Fibroblast of the conjunctiva (primary cell): ENCODE measurements around the gene CHMP4B.

ENCODE experiments used
- DNase-seq: peaks from one replicate; pipeline ENCODE4 v3.0.0-alpha.2; 2010; ENCODE audit warnings: low read depth

The CHMP4B gene

GRCh38 chr20:33821270-33821836 is 10.2 kb downstream of the CHMP4B start:
- DNase-seq: no peak

- no peak for DNase-seq
Observed at GRCh38 chr20:33822423-33822822, 11.3 kb downstream of the CHMP4B start.

GRCh38 chr20:33822991-33823390 is 11.8 kb downstream of the CHMP4B start:
- DNase-seq: no peak

GRCh38 chr20:33824852-33825251 is 13.7 kb downstream of the CHMP4B start:
- DNase-seq: no peak

- DNase-seq: no peak
Observed at GRCh38 chr20:33825340-33826269, 14.5 kb downstream of the CHMP4B start.

GRCh38 chr20:33826270-33826897 is 15.2 kb downstream of the CHMP4B start:
- no peak for DNase-seq

- DNase-seq: no peak
Observed at GRCh38 chr20:33827109-33827508, 16.0 kb downstream of the CHMP4B start.

GRCh38 chr20:33827634-33828325 is 16.6 kb downstream of the CHMP4B start:
- DNase-seq: no peak

- no peak for DNase-seq
Observed at GRCh38 chr20:33828326-33828844, 17.2 kb downstream of the CHMP4B start.

- DNase-seq: no peak
Observed at GRCh38 chr20:33828967-33829560, 17.9 kb downstream of the CHMP4B start.

GRCh38 chr20:33829636-33830035 is 18.5 kb downstream of the CHMP4B start:
- DNase-seq: no peak

GRCh38 chr20:33830371-33830770 is 19.2 kb downstream of the CHMP4B start:
- DNase-seq: no peak

- DNase-seq: no peak
Observed at GRCh38 chr20:33832103-33832804, 21.1 kb downstream of the CHMP4B start.

GRCh38 chr20:33833333-33833732 is 22.2 kb downstream of the CHMP4B start:
- DNase-seq: no peak

- no peak for DNase-seq
Observed at GRCh38 chr20:33835615-33836172, 24.5 kb downstream of the CHMP4B start.

GRCh38 chr20:33836277-33836676 is 25.1 kb downstream of the CHMP4B start:
- no peak for DNase-seq

- DNase-seq: no peak
Observed at GRCh38 chr20:33837096-33837830, 26.1 kb downstream of the CHMP4B start.

- no peak for DNase-seq
Observed at GRCh38 chr20:33838035-33838864, 27.1 kb downstream of the CHMP4B start.

GRCh38 chr20:33839591-33839990 is 28.4 kb downstream of the CHMP4B start:
- DNase-seq: no peak
